HG03045 (cell line): ENCODE results near the gene MYADML2.
"Not testable (repeated sequence)": the region's sequence is repeated elsewhere in the genome, so short reads cannot be mapped to it uniquely, and the experiment has no call there.

Experiments
- ATAC-seq: cut with Tn5 transposase; IDR thresholded peaks from one replicate; pipeline ENCODE4 v1.9.1; 2021; ENCODE audit warnings: mild to moderate bottlenecking, moderate library complexity; ENCODE audit not compliant: unreplicated experiment

MYADML2 gene

DNA sequence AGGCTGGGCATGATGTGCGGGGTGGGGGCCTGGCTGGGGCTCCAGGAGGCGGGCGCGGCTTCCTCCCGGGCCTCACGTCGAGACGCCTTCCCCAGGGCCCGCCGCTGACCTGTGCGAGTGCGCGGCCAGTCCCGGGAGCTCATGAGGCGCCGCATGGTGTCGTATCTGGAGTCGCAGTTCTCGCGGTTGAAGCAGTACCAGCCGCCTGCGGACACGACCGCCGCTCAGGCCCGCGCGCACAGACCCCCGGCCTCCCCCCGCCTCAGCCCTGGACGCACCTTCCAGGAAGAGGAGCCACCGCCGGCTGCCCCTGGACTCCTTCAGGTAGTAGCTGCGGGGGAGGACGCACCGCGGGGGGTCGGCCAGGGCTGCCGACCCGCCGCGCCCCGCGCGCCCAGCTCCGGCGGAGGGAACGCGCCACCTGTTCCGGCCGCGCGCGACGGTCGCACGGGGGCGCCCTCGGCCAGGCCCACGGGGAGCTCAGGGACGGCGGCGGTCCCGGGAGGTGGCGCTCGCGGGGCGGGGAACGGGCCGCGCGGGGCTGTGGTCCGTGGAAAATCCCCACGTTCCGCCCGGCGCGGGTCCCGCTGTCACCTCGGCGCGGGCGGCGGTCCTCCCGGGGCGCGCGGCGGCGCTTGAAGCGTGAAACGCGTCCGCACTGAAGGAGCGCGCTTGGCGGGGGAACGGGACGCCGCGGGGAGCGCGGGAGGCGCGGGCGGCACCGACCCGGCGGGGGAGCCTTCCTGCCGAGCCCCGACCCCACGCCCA is 12.5 kb upstream of the MYADML2 start:
- ATAC-seq, result peak; percentile 48

DNA sequence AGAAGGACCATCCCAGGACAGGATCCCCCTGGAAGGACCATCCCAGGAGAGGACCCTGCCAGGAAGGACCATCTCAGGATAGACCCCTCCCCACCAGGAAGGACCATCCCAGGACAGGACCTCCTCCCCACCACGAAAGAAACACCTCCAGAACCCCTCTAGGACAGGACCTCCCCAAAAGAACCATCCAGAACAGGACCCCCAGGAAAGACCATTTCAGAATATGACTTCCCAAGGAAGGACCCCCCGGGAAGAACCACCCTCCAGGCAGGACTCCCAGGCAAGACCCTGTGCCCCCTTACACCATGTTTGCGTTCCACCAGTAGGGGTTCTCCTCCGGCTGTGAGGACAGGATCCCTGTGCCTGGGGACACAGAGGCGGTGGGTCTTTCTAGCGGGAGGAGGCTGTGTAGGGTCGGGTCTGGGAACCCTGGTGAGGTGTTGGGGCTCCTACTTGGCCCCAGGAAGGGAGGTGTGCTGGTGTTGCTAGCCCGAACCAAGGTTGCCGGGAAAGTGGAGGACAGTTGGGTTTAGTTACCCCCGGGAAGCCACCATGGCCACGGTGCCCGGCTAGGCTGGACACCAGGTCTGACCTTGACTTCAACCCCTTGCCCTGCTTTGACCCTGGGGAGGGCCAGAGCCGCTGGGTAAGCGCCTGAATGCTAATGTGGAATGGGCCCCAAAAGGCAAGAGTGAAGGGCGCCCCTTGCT is 11.8 kb upstream of the MYADML2 start:
- ATAC-seq, result no peak

DNA sequence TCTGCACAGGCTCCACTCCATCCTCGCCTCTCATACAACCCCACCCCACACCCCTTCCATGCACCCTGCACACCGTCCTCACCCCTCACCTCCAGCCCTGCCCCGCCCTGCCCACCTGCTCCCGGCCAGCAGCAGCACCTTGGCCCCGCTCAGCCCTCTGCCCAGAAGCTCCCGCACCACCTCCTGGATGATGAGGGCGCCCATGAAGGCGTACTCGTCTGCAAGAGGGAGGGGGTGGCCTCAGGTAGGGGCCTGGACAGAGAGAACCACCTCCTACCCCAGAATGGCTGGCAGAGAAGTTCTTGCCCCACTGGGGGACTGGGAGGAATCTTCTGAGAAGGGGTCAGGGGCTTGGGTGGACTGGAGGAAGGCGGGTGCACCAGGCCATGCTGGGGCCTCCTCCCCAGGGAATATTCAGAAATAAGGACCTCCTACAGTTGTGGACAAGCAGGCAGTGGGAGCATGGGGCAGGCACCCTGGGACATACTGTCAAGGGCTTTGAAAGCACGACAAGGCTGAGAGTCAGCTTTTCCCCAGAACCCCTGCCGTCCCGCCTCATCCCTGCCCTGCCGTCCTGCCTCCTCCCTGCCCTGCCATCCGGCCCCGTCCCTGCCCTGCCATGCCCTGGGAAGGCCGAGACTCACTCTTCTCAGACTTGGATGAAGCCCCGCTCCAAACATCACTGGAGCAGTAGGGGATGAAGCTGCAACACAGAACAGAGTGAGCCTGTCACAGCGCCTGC is 10.8 kb upstream of the MYADML2 start:
- ATAC-seq, result no peak

DNA sequence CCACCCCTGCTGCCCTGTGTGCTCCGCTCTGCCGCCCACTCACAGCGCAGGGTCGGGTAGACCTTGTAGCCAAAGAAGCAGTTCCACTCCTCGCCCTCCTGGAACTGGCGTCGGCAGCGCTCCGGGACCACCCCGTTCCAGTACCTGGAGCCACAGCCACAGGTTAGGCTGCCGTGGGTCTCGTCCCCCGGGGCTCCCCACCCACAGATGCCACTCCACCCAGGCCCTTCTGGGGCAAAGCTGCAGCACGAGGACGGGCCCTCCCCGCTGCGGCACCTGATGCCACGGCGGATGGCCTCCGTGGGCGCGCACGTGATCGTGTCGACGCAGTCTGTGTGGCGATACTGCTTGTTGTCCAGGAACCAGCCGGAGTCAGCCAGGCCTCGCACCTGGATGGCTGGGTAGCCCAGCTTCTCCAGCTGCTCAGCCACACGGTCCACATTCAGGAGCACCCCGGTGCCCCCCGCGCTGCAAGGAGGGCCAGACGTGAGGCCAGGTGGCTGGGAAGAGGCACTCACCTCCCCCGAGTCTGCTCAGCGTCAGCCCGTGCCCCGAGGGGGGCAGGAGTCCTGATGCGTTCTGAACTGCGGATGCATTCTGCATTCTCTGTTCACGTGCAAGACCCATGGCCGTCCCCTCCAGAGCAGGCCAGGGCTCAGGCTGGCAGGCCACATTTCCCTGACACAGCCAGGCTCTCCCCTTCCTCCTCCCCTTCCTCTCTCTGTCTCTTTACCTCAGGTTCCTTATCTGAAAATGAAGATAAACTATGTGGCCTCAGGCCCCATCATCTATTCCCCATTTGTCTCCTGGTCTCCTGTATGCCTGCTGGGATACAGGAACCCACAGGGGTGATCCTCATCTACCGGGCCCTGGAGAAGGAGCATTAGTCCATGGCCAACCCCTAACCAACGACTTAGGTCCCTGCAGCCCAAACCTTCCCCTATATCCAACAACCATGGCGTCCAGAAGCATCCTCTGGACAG is 9.9 kb upstream of the MYADML2 start:
- no peak for ATAC-seq

DNA sequence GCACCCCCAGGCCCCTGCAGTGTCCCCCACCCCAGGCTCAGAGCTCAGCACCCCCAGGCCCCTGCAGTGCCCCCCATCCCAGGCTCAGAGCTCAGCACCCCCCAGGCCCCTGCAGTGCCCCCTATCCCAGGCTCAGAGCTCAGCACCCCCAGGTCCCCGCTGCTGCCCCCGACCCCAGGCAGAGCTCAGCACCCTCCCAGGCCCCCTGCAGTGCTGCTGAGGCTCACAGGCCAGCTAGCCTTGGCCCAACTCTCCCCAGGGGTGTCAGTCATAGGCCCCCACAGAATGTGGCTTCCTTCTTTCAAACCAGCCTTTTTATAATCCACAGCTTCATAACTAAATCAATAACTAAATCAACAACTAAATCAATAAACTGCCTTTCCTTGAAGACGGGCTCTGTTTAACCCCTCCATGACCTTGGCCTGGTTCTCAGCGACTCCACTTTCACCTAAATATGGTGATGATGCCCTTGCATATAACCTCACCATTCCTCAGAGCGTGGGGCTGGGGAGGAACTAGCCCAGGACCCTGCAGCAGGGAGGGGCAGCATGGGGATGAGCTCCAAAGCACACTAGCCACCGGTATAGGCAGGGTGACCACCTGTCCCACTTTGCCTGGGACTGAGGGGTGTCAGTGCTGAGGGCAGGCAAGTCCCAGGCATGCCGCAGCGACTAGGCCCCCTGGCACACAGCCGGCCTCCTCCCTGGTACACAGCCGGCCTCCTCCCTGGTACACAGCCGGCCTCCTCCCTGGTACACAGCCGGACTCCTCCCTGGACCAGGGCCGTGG is 8.9 kb upstream of the MYADML2 start:
- no peak for ATAC-seq

DNA sequence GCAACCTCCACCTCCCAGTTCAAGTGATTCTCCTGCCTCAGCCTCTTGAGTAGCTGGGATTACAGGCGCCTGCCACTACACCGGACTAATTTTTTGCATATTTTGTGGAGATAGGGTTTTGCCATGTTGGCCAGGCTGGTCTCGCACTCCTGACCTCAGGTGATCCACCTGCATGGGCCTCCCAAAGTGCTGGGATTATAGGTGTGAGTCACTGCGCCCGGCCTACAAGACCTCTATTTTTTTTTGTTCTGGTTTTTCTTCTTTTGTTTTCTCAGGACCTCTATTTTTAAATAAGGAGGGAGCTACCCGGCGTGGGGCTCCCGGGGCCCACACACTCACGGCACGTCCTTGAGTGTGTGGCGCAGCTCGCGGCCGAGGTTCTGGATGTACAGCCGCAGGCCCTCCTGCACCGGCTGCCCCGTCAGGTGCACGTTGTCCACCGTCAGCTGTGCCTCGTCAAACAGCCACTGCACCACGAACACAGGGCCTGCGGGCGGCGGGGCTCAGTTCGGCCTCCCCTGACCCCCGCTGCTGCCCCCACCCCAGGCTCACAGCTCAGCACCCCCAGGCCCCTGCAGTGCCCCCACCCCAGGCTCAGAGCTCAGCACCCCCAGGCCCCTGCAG is 8.1 kb upstream of the MYADML2 start:
- ATAC-seq, result no peak

DNA sequence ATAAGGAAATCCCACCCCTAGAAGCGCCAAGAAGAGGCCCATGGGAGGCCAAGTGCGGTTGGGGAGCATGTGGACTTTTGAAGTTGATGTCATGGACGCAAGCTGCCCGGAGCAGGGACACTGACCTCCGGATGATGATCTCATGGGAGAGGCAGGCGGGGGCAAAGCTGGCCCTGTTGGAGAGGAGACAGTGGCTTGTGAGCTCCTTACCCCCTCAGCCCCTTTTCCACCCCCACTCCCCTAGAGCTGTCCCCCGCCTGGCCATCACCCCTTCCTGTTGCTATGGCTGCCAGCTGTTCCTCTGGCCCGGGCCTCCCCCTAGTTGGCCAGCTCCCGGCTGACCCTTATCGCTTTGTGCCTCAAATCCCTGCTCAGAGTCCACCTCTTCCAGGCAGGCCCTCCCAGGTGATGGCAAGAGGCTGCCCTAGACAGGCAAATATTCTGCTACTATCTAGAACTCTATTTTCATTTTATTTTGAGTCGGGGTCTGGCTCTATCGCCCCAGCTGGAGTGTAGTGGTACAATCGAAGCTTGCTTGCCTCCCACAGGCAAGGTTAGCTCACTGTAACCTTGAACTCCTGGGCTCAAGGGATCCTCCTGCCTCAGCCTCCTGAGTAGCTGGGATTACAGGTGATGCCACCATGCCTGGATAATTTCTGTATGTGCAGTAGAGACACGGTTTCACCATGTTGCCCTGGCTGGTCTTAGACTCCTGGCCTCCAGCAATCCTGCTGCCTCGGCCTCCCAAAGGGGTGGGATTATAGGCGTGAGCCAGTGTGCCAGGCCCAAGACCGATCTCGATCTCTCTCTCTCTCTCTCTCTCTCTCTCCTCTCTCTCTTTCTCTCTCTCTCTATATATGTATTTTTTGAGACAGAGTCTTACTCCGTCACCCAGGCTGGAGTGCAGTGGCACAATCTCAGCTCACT is 7.4 kb upstream of the MYADML2 start:
- no peak for ATAC-seq

DNA sequence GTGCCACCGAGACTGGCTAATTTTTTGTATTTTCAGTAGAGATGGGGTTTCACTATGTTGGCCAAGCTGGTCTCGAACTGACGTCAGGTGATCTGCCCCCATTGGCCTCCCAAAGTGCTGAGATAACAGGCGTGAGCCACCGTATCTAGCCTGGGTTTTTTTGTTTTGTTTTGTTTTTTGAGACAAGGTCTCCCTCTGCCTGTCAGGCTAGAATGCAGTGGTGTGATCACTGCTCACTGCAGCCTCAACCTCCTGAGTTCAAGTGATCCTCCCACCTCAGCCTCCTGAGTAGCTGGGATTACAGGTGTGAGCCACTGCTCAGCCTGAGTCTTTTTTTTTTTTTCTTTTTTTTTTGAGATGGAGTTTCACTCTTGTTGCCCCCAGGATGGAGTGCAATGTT is 6.4 kb upstream of the MYADML2 start:
- ATAC-seq, result not testable (repeated sequence)

DNA sequence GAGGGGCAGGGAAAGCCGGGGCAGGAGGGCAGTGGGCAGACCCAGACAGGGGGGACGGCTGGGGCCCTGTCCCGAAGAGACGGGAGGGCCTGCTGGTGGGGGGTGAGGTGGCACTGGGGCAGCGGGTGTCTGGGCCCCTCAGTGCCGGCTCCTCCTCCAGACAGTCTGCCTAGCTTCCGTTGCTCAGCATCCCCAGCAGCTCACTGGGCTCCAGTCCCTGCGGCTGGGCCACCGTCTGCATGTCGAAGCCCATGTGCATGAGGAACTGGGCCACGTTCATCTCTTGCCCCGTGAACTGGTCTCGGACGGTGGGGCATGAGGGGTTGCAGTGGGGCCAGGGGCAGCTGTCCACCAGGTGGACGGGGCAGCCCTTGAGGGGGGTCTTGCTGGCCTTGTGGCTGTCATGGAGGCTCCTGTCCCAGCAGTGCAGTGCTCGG is 5.8 kb upstream of the MYADML2 start:
- ATAC-seq, result no peak

DNA sequence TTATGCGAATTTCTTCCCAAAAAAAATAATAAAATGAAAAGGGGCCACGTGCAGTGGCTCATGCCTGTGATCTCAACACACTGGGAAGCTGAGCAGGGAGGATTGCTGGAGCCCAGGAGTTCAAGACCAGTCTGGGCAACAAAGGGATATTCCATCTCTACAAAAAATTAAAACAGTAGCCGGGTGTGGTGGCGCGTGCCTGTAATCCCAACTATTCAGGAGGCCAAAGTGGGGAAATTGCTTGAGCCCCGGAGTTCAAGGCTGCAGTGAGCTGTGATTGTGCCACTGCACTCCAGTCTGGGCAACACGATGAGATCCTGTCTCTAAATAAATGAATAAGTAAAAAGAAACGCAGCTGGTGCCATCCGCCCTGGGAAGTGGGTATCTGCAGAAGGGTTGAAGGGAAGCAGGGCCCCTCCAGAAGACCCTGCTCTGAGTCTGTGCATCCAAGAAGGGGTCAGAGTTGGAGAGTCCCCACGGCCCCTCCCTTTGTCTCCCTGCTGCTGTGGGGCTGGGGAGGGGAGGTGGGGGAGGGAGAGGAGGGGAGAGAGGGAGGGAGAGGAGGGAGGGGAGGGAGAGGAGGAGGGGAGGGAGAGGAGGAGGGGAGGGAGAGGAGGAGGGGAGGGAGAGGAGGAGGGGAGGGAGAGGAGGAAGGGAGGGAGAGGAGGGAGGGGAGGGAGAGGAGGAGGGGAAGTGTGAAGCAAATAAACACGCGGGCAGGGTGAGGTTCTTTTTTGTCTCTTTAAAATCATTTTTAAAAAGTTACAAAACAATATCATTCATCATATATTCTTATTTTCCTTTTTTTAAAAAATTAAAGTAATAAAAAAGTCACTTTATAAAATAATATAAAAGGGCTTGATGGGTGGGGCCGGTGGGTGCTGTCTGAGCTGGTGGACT is 5.0 kb upstream of the MYADML2 start:
- no peak for ATAC-seq

DNA sequence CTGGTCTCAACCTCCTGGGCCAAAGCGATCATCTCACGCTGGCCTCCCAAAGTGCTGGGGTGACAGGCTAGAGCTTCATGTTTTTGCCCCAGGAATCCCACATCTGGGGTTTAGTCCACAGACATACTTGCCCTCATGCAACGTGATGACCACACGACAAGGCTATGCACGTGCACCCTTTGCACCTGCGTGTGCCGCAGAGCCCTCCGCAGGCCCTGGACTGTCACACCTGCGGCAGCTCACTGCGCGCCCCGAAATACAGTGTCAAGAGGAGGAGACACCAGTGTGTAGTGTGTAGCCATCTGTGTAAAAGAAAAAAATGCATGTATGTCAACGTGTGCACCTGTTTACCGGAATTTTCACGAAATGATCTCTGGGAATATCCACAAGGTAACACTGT is 3.5 kb upstream of the MYADML2 start:
- ATAC-seq, result no peak

DNA sequence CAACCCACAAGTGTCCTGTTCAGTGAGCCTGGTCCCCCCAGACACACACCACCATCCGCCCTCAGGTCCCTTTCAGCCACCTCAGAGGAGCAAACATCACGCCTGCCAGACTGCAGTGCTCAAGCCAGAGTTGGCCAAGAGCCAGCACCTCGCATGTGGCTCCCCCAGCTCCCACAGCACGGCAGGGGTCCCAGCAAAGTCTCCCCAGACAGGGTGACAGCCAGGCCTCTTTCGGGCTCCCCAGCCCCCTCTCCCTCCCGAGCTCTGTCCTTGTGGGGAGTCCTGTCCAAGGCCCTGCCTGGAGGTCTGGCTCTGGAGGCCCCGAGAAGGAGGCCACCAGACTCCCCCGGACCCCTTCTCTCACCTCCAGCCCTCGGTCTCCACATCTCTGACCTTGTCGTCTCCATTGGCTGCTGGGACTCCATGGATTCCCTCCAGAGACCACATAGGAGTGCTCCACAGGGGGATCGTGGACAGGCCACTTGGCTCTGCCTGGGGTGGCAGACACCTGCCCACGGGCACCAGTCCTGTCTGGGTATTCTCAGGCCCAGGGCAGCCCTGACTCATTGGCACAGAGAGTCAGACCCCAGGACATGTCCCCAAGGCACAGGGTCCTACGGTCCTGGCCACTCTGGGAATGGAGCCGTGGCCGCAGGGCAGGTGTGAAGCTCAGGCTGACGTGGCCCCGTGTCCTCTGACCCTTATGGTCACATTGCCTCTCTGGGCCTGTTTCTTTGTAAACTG is 1.8 kb upstream of the MYADML2 start:
- ATAC-seq, result no peak

DNA sequence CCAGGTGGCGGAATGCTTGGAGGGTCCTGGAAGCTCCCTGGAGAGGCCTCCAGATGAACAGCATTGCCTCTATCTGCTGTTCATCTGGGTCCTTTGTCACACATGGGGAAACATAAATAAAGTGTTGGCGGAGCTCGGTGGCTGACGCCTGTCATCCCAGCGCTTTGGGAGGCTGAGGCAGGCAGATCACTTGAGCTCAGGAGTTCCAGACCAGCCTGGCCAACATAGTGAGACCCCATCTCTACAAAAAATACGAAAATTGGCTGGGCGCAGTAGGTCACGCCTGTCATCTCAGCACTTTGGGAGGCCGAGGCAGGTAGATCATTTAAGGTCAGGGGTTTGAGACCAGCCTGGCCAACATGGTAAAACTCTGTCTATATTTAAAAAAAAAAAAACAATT is 2.2 kb downstream of the MYADML2 start:
- ATAC-seq, result no peak

DNA sequence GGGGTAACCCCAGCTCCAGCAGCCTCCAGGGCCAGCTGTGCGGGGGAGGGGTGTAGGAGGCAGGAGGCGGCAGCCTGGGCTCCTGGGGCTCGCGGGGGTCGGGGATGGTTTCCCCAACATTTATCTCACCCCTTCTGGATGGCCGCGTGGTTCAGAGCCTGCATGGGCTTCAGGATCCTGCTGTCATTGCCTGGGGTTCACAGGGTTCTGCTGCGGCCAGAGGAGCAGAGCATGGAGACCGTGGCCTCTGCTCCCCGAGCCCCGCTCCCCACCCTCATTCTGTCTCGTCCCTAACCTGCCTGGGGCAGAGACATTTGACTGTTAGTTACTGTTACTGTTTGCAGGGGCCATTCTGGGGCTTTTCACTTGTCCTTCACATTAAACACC is 4.9 kb downstream of the MYADML2 start:
- no peak for ATAC-seq

DNA sequence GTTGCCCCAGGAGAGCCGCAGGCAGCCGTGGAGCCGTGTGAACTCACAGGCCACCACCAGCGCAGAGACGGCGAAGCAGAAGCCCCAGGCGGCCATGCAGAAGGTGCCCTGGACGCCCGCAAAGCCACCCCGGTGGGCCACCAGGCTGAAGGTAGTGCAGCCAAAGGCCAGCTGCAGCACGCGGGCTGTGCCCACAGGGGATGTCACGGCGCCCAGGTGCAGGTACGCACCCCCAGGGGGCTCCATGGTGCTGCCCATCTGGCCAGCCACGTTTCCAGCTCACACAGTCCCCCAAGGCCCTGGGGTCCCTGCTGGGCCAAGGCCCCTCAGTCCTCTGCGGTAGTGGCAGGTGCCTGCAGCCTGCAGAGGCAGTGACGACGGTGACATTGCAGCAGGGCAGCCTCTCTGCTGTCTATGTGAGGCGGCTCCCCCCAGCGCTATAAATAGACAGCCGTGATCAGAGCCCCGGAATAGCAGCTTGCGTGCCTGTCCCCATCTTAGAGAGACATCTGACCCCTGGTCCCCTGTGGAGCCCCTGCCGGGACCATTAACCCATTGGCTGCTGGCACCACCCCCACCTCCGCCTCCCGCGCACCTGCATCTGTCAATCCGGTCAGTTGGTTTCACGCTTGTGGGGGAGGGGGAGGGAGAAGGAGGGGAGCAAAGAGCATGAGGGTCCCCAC is 5.4 kb downstream of the MYADML2 start:
- no peak for ATAC-seq
